Activated T-cell treated with anti-CD3 and anti-CD28 coated beads for 24 hours (primary cell): ENCODE measurements around the gene B9D2.

Experiments used
- DNase-seq: peaks from one replicate; pipeline ENCODE4 v3.0.0-alpha.2; 2020; ENCODE audit warnings: low read depth

Gene B9D2

DNA sequence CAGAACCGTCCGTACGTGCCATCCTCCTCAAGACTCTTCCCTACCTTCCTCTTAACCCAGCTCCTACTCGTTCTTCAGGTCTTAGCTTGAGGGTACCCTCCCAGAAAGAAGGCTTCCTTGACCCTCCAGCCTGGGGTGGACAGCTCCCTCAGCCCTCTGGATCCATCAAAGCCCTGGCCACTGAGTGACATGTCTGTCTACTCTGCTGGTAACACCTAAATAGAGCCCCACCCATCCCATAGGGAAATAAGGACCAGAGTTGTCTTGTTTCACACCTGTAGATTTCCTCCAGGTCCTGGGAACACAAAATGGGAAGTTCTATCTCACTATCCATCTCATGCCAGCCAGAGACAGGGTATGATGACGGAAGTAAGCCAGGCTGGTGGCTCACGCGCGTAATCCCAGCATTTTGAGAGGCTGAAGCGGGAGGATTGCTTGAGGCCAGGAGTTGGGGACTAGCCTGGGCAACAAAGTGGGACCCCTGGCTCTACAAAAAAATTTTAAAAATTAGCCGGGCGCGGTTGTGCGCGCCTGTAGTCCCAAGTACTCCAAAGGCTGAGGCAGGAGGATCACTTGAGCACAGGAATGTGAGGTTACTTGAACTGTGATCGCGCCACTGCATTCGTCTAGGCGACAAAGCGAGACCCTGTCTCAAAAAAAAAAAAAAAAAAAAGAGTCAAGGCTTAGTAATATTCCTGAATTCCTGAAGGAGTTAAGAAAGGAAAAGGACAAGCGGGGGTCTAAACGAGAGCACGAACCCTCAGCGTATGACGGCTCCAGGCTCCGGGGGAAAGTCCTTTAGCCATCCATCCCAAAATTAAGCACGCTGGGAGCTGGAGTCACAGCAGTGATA is 54.5 kb downstream of the B9D2 start:
- DNase-seq = no peak

DNA sequence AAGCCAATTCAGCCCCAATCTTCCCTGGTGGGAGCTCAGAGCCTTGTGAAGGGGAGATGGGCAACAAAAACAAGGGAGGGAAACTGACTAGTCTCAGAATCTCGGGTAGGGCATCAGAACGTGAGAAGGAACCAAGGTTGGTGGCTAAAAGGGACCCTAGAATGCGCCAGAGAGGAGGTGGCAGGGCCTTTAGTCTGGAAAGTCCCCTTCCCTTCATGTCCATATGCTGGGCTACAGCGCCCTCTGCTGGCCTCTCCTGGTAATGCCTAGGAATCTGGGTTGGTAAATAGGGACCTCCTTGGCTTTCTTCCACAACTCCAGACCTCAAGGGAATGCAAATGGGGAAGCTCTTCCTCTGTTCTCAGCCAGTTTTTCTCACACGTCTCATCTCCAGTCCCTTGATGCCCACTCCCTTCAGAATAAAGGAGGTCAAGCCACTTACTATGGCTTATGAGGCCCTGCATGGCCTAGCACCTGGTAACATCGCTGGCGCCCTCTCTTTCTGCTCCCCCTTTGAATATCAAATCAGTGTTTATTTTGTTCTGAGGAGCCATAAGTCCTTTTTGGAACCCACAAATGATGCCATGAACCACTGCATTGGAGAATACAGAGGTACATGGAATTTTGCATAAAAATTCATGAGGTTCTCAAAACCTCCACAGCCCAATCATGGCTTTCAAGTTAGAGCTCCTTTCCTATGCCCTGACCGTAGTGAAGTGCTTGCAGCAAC is 55.3 kb downstream of the B9D2 start:
- DNase-seq = peak; percentile 91

DNA sequence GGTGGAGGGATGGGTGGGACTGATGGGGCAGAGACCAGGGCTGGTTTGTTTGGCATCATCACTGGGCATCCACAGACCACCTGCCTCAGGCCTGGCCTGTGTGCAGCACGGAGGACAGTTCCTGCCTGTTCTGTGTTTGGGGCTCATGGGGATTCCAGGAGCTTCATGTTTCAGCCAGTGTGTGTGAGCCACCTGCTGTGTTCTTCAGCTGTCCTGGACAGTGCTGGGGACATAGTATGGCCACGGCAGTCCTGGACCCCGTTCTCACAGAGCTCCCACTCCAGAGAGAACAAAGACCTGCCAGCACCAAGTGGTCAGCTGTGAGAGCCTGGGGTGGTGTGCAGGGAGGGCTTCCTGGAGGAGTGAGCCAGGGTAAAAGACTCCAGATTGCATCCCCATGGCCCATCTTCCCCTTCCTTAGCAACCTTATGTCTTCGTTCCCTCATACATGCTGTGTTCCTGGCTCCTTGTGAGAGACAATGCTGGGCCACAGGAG is 55.9 kb downstream of the B9D2 start:
- DNase-seq = no peak

DNA sequence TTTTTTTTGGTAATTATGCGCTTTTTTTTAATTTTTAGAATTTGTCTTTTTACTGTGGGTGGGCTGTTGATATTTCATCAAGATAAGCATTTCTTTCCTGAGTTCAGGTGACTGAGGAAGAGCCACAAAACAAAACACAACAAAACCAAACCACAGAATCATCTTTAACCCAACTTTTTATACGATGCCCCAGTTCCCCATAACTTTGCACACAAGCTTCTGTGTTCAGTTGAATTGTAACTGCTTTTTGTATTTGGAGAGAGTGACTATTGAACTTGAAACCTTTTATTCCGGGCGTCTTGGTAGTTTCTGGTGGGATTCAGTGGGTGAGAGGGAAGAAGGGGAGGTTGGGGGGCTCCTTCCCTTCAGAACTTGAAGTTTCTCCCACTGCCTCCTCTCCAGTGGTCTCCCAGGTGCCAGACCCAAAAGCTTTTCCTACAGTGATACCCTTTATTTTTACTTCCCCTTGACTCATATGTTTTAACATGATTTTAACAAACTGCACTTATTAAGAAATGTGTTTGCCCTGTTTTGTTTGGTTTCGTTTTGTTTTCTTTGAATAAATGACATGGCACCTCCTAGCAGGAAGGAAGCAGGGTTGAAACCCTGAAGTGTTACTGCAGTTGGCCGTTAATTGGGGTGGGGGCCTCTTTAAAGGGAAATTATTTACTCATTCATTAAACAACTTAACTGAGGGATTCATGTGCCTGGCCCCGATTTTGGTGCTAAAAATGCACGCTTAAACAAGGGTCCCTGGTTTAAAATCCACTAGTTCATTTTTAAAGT is 56.7 kb downstream of the B9D2 start:
- no peak for DNase-seq

DNA sequence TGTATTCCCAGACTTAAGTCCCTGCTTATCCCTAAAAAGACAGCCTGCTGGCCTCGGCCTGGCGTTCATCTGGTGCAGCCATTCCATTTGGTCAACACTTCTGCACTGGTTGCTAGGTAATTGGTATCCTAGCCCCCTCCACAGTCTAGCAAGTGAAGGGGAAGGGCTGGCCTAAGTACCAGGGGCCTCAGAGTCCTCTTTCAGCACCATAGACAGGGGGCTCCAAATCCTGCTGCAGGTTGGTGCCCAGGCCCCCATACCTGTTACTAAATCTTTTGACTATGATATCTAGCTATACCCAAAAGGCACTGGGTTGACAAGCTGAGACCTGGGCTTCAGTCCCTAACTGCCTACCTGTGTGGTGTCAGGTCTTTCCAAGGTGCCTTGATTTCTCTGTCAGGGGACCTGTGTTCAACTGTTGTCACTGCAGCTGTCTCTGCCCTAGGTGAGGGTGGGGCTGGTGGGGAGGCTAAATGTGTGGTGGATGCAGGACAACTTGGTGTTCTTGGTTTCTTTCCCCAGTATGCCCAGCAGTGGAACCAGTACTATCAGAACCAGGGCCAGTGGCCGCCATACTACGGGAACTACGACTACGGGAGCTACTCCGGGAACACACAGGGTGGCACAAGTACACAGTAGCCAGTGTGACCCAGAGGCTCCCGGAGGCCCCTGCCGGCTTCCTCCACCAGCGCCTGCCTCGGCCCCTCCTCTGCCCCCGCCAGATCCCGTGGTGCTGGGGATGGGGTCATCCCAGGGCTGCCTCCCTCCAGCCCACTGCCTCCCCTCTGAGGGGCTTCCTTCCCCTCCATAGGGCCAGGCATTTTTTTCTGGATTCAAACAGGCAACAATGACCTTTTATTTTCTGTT is 57.8 kb downstream of the B9D2 start:
- no peak for DNase-seq

DNA sequence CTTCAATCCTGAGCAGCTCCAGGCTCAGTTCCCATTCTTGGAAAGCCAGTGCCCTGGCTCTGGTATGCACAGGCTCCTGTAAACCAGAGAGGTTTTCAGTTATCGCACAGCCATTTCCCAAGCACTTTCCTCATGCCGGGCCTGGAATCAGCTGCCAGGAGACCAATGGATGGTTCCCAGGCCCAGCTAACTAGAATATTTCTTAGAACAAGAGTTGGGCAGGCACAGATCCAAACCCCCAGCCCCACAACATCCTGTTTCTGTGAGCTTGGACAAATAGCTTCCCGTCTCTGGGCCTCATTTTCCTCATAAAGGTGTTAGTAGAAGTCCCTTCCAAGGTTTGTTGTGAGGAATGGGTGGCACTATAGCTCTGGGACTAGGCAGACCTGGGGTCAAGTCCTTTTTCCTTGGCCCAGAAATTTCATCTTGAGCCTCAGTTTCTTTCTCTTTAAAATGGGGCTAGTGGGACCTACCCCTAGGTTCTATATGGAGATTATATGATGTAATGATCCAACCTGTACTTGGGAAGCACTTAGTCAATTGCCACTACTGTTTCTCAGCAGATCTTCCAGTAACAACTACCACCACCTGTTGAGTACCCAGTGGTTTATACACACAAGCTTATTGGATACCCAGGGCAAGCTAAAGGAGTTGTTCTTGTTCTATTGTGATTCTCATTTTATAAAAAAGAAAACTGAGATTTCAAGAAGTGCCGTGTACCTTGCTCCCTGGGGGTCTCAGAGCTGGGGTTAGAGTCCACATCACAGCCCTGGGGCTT is 59.1 kb downstream of the B9D2 start:
- DNase-seq = no peak
